T47D (cell line): ENCODE measurements around the gene STPG3.

Source experiments
- DNase-seq, 2 experiments: peaks; one replicate each; pipeline versions ENCODE4 v3.0.0 to v3.0.0-alpha.2; 2011 to 2012; ENCODE audit warnings: low read depth in 1 of 2, low spot score in 1 of 2
- JUND ChIP-seq: IDR thresholded peaks from 2 replicates; pipeline ENCODE4 v1.6.1; 2012; ENCODE audit warnings: low read depth
- in situ Hi-C: cut with HindIII; loops from 2 replicates; pipeline ENCODE4 v1.10.0; 2016; ENCODE audit warnings: low sequenced_read_pairs, low pct_unique_long_range_greater_than_20kb

The STPG3 gene

GRCh38 chr9:137217276-137218211 is 33.5 kb upstream of the STPG3 start:
- TF ChIP-seq JUND = no peak
- in situ Hi-C loops = no loop called here
- peak; percentile 97 to 99 for DNase-seq

- in situ Hi-C loops = no loop called here
- no peak for DNase-seq
- no peak for TF ChIP-seq JUND
Measured at GRCh38 chr9:137218212-137218753, 32.8 kb upstream of the STPG3 start.

GRCh38 chr9:137218754-137219271 is 32.3 kb upstream of the STPG3 start:
- no peak for TF ChIP-seq JUND
- no peak for DNase-seq
- in situ Hi-C loops = no loop called here

- in situ Hi-C loops = no loop called here
- no peak for TF ChIP-seq JUND
Measured at GRCh38 chr9:137219757-137220316, 31.2 kb upstream of the STPG3 start.

GRCh38 chr9:137220317-137221094 is 30.6 kb upstream of the STPG3 start:
- no peak for DNase-seq
- in situ Hi-C loops = no loop called here
- TF ChIP-seq JUND = no peak

More at GRCh38 chr9:137219757-137220316, 31.2 kb upstream of the STPG3 start:
- no peak for DNase-seq

- in situ Hi-C loops = no loop called here
- DNase-seq = no peak
- no peak for TF ChIP-seq JUND
Measured at GRCh38 chr9:137221095-137221505, 30.0 kb upstream of the STPG3 start.

GRCh38 chr9:137221506-137222111 is 29.5 kb upstream of the STPG3 start:
- in situ Hi-C loops = no loop called here
- peak in 1 of 2 experiments; percentile 55 for DNase-seq
- TF ChIP-seq JUND = no peak

GRCh38 chr9:137222190-137223077 is 28.7 kb upstream of the STPG3 start, which contains the start of gene RNF208:
Gene RNF208, minus strand, starts transcription at chr9:137222240. Its CDS starts 1,028 bp downstream, at chr9:137221212.
- TF ChIP-seq JUND = no peak
- in situ Hi-C loops = no loop called here
- DNase-seq = peak in 1 of 2 experiments; percentile 70

GRCh38 chr9:137223078-137223970 is 27.8 kb upstream of the STPG3 start:
- in situ Hi-C loops = no loop called here
- DNase-seq = peak; percentile 99 to 100
- TF ChIP-seq JUND = no peak; the same call in none of the 2 replicates

GRCh38 chr9:137224830-137225694 is 26.0 kb upstream of the STPG3 start, which contains the start of gene CYSRT1:
Gene CYSRT1, plus strand, starts transcription at chr9:137225174. Its CDS starts 448 bp downstream, at chr9:137225622.
- DNase-seq = peak in 1 of 2 experiments; percentile 54
- in situ Hi-C loops = no loop called here
- no peak for TF ChIP-seq JUND
